Measurements from ENCODE around the gene POU2F3. TPM values are rescaled to one million over a fixed set of nuclear protein-coding genes. Genes with fewer than 3 reads are reported as not detected.

POU2F3 gene
- total and polyA plus RNA-seq, 4 donors = 2.6 to 3.9 (median 3.1) TPM

GRCh38 chr11:120316880-120317688 lies 77.1 kb downstream of the POU2F3 start:
- ATAC-seq (ENCODE audit: insufficient read depth, low FRiP score) = peak; percentile 53
- WGBS, 2 donors = 37 to 54% methylated on average over 8 of the region's 8 CpGs
- DNase-seq = peak; percentile 68 to 86 (median 81)
- peak overlapping the region in 1 of 2 donors; percentile 57 for H3K27ac ChIP-seq (ENCODE audit: low read depth in 1 of 2, low read length in 1 of 2)
- H3K4me1 ChIP-seq (ENCODE audit: control insufficient read depth in 5 of 5, insufficient read depth in 5 of 5, low read length in 5 of 5) = peaks cover 0 to 20% (median 6%) of the 10 kb centered on the region in 5 donors
- no peak overlapping the region for H3K9ac ChIP-seq (ENCODE audit: insufficient read depth in 1 of 2, low read length in 2 of 2)
- TF ChIP-seq, protein P1, sequence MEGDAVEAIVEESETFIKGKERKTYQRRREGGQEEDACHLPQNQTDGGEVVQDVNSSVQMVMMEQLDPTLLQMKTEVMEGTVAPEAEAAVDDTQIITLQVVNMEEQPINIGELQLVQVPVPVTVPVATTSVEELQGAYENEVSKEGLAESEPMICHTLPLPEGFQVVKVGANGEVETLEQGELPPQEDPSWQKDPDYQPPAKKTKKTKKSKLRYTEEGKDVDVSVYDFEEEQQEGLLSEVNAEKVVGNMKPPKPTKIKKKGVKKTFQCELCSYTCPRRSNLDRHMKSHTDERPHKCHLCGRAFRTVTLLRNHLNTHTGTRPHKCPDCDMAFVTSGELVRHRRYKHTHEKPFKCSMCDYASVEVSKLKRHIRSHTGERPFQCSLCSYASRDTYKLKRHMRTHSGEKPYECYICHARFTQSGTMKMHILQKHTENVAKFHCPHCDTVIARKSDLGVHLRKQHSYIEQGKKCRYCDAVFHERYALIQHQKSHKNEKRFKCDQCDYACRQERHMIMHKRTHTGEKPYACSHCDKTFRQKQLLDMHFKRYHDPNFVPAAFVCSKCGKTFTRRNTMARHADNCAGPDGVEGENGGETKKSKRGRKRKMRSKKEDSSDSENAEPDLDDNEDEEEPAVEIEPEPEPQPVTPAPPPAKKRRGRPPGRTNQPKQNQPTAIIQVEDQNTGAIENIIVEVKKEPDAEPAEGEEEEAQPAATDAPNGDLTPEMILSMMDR (IDR thresholded peaks at IDR 0.05; ENCODE audit: control extremely low read depth, extremely low read depth) = no peak
- no peak overlapping the region for H3K4me3 ChIP-seq
- no peaks in the 10 kb centered on the region for H3K27me3 ChIP-seq (ENCODE audit: control insufficient read depth in 3 of 3, insufficient read depth in 3 of 3, low read length in 2 of 3)
- H3K9me3 ChIP-seq (ENCODE audit: control insufficient read depth in 4 of 4, insufficient read depth in 3 of 4, low read length in 3 of 4) = no peaks in the 10 kb centered on the region
- no peaks in the 10 kb centered on the region for H3K36me3 ChIP-seq (ENCODE audit: control insufficient read depth in 4 of 4, insufficient read depth in 4 of 4, low read length in 4 of 4)

DNA sequence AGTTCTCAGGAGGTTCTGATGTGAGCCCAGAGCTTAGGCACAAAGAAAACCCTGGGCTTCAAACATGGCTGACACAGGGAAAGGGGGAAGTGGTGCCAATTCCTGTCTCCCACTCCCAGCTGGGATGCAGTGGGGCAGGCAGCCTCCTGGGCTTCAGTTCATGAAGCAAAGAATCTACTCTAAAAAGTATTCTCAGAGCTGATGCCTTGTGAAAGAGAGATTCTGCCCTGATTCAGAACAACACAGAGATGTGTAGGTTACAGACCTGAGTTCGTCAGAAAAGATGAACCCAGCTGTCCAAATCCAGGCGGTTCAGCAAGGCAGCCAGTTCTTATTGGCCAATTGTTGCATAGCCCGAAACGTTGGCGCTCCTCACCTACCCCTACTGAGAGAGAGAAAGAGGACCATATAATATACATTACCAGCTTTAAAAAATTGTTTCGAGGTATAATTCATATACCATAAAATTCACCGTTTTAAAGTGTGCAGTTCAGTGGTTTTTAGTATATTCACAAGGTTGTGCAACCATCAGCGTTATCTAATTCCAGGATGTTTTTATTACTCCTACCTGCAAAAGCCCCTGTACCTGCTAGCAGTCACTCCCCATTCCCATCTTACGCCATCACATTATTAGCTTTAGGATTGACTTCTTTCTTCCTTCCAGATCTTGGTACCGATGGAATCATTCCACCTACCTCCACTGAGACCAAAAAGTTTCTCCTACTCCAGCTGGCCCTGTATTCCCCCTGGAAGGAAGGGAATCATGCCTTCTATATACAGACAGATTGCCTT lies 77.9 kb downstream of the POU2F3 start:
- 88 to 91% methylated on average over 10 of the region's 10 CpGs for whole genome bisulfite sequencing, 2 donors
- peaks cover 0 to 20% (median 6%) of the 10 kb centered on the region in 5 donors for H3K4me1 ChIP-seq (ENCODE audit: control insufficient read depth in 5 of 5, insufficient read depth in 5 of 5, low read length in 5 of 5)
- H3K36me3 ChIP-seq (ENCODE audit: control insufficient read depth in 4 of 4, insufficient read depth in 4 of 4, low read length in 4 of 4) = no peaks in the 10 kb centered on the region
- no peak overlapping the region for H3K9ac ChIP-seq (ENCODE audit: insufficient read depth in 1 of 2, low read length in 2 of 2)
- ATAC-seq (ENCODE audit: insufficient read depth, low FRiP score) (no peak), DNase-seq (no peak)
- peak overlapping the region in 1 of 2 donors; percentile 35 for H3K27ac ChIP-seq (ENCODE audit: low read depth in 1 of 2, low read length in 1 of 2)
- peaks cover 0 to 4% (median 0%) of the 10 kb centered on the region in 3 donors for H3K27me3 ChIP-seq (ENCODE audit: control insufficient read depth in 3 of 3, insufficient read depth in 3 of 3, low read length in 2 of 3)
- TF ChIP-seq, protein P1 (IDR thresholded peaks at IDR 0.05; ENCODE audit: control extremely low read depth, extremely low read depth) = no peak
- H3K4me3 ChIP-seq = no peak overlapping the region
- no peaks in the 10 kb centered on the region for H3K9me3 ChIP-seq (ENCODE audit: control insufficient read depth in 4 of 4, insufficient read depth in 3 of 4, low read length in 3 of 4)

- H3K9ac ChIP-seq (ENCODE audit: insufficient read depth in 1 of 2, low read length in 2 of 2) = no peak overlapping the region
- 87 to 89% methylated on average over 4 of the region's 4 CpGs for WGBS, 2 donors
- ATAC-seq (ENCODE audit: insufficient read depth, low FRiP score) = no peak
Measured at GRCh38 chr11:120318906-120319305, 79.0 kb downstream of the POU2F3 start.

More at GRCh38 chr11:120318906-120319305, 79.0 kb downstream of the POU2F3 start:
- no peaks in the 10 kb centered on the region for H3K36me3 ChIP-seq (ENCODE audit: control insufficient read depth in 4 of 4, insufficient read depth in 4 of 4, low read length in 4 of 4)
- peaks cover 0 to 20% (median 5%) of the 10 kb centered on the region in 5 donors for H3K4me1 ChIP-seq (ENCODE audit: control insufficient read depth in 5 of 5, insufficient read depth in 5 of 5, low read length in 5 of 5)
- H3K27ac ChIP-seq (ENCODE audit: low read depth in 1 of 2, low read length in 1 of 2) = no peak overlapping the region
- DNase-seq = no peak
- TF ChIP-seq, protein P1 (IDR thresholded peaks at IDR 0.05; ENCODE audit: control extremely low read depth, extremely low read depth) = no peak
- no peak overlapping the region for H3K4me3 ChIP-seq
- H3K9me3 ChIP-seq (ENCODE audit: control insufficient read depth in 4 of 4, insufficient read depth in 3 of 4, low read length in 3 of 4) = no peaks in the 10 kb centered on the region
- H3K27me3 ChIP-seq (ENCODE audit: control insufficient read depth in 3 of 3, insufficient read depth in 3 of 3, low read length in 2 of 3) = peaks cover 0 to 6% (median 0%) of the 10 kb centered on the region in 3 donors

All from lung (tissue), 12 donors.